Glomerular endothelial cell (primary cell): ENCODE measurements around the gene TJP2. TPM values are rescaled to one million over a fixed set of nuclear protein-coding genes. Genes with fewer than 3 reads are reported as not detected.

Source experiments
- DNase-seq: peaks from one replicate; pipeline ENCODE4 v3.0.0-alpha.2; 2011; ENCODE audit warnings: low read depth, low spot score; ENCODE audit errors: extremely low read depth
- total RNA-seq: library from RNA; depleted of rRNA; stranded (reverse); fragments of >200 nt; gene quantifications from 2 replicates; pipeline ENCODE4 v1.2.3, GENCODE V29; 2015

Gene TJP2
- 209 and 242 TPM in 2 replicates for total RNA-seq

DNA sequence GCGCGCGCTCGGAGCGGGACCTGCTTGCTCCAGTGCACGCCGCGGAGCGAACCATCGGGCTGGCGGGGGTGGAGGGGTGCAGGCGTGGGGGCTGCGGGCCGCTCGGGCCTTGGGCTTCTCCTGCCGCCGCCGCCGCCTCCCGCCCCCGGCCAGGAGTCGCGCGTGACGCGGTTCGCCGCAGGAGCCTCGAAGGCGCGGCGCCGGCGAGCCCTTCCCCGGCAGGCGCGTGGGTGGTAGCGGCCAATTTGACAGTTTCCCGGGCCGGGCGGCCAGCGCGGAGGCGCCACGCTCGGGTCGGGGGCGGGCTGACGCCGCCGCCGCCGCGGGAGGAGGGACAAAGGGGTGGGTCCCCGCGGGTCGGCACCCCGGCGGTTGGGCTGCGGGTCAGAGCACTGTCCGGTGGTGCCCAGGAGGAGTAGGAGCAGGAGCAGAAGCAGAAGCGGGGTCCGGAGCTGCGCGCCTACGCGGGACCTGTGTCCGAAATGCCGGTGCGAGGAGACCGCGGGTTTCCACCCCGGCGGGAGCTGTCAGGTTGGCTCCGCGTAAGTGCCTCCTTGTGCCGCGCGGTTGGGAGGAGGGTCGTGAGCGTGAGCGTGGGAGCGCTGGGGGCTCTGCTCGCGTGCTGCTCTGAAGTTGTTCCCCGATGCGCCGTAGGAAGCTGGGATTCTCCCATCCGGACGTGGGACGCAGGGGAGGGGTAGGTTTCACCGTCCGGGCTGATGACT lies at the start of gene TJP2:
Gene TJP2, plus strand, starts transcription at position 387 of the 725 bp plus-strand sequence. Its CDS starts 96 bp downstream, at position 483.
- no peak for DNase-seq

DNA sequence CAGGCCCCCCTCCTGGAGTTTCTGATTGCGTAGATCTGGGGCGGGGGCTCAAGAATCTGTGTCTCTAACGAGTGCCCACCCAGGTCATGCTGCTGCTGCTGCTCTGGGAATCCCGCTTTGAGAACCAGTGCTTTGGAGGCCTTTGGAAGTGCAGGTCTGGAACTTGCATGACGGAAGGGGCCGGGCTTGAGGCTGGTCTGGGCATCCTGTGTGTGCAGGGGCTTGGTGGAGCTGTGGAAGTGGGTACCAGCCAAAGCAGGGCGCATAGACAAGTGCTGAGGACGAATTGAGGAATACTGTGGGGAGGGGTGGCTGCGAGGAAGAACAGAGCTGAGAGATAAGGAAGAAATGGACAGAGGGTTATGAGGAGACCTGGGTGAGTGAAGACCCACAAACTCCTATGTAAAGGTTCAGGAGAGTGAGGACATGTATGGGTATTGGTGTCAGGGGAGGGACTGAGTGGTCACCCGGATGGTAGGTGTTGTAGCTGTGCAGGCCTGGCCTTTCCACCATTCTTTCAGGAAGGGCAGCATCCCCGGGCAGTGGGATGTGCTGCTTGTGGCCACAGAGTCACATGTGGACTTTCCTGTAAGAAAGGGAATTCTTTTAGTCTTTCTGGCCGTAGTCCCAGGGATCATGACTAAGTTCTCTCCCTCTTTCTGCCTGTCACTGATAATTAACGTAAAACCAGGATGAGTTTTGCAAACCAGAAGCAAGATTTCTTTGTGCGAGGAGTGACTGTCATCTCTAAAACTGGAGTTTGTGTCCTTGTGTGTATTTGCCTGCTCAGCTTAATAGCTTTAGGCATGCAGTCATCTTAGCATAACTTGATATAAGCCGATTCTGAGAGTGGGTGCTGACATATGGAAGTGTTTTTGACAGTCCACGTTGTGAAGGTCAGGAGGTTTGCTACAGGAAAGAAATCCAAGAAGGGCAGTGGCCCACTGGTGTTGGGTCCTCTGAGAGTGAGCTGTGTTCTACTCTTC lies 43.3 kb upstream of the TJP2 start:
- DNase-seq, result no peak

DNA sequence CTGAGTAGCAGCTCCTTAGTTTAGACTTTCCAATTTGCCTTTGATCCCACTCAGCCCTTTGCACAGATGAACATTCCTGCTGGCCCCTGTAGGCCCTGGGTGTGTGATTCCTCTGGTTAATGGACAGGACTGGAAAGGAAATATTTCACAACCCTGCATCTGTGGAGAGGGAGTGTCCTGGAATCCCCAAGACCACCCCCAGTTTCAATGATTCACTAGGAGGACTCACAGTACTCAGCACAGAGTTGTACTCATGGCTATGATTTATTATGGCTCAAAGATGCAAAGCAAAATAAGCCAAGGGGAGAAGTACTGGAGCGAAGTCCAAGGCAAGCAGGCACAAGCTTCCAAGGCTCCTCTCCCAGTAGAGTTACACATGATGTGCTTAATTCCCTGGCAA lies 42.4 kb upstream of the TJP2 start:
- no peak for DNase-seq

DNA sequence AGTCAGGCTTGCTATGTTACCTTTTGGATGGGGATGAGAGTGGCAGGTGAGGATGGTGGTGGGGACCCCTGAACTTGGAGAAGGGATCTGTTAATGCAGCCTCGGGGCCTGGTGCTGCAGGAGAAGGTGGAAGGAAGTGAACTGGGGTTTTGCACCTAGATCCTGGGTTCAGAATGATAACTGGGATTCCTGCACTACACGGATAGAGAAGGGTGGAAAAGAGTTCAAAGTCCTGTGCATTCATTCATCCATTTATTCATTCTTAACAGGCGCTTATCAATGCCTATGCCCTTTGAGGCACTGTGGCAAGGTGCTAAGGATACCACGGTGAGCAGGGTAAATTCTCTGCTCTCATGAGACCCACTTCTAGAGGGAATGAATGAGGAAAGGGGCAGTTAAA lies 41.7 kb upstream of the TJP2 start:
- no peak for DNase-seq

DNA sequence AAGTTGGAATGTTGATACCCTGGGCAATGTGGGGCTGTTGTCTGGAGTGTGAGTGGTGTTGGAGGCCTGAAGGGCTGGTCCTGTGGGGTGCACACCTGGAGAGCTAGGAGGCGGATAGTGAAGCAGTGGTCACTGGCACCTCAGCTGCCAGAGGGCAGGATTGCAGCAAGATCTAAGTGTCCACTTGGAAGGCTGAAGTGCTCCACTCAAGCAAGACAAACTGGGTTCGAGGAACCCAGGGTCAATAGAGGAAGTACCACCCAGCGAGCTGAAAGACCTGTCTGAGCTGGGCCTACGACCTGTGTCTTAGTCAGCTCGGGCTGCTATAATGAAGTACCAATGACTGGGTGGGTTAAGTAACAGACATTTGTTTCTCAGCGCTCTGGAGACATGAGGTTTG lies 39.7 kb upstream of the TJP2 start:
- DNase-seq, result no peak

DNA sequence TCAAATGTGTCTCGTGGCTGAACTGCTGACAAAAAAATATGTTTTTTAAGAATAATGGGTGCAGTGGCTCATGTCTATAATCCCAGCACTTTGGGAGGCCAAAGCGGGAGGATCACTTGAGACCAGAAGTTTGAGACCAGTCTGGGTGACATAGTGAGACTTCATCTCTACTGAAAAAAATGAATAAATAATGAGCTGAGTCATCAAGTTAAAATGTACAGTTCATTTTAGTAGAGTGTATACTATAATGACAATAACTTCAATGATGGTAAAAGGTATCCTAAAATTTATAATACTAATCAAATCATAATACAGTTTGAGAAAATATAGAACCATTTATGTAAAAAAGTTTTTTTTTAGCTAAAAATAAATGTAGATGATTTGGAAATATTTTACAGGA lies 37.9 kb upstream of the TJP2 start:
- no peak for DNase-seq

DNA sequence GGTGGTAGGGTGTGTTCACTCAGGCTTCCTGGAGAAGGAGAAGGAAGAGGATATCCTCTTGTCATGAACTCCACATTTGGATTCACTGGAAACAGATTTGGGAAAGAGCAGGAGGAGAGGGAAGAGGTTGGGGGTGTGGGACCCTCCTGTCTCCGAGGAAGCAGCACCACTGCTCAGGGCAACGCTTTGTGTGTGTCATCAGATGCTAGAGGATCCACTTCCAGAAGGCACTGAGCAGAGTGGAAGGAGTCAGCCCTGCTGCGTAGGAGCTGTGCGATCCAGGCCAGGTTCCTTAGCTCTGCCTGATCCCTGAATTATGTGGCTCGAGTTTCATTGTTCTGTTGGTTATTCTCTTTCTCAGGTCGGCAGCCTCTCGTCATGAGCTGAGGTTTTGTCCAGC lies 37.3 kb upstream of the TJP2 start:
- DNase-seq, result no peak

DNA sequence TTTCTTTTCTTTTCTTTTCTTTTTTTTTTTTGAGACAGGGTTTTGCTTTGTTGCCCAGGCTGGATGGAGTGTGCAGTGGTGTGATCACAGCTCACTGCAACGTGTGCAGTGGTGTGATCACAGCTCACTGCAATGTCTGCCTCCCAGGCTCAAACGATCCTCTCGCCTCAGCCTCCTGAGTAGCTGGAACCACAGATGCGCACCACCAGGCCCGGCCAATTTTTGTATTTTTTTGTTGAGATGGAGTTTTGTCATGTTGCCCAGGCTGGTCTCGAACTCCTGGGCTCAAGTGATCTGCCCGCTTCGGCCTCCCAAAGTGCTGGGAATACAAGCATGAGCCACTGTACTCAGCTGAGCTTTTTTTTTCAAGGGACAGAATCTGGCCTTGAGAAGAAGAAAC lies 36.8 kb upstream of the TJP2 start:
- DNase-seq, result no peak

DNA sequence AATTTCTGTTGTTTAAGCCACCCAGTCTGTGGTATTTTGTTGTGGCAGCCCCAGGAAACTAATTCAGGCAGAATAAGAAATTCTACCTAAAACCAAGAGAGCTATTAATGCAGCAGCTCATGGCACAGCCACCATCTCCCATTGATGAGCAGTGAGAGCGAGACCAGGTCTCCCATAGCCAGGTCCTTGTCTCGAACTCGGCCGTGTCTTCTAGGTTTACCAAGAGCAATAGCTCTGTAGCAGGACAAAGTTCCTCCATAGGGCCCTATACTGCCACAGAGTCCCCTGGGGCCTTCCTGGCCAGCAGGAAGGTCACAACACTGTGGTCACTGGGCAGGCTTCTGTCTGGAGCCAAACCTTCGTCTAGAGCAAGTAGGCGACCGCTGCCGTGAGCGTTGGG lies 34.5 kb upstream of the TJP2 start:
- DNase-seq, result no peak

DNA sequence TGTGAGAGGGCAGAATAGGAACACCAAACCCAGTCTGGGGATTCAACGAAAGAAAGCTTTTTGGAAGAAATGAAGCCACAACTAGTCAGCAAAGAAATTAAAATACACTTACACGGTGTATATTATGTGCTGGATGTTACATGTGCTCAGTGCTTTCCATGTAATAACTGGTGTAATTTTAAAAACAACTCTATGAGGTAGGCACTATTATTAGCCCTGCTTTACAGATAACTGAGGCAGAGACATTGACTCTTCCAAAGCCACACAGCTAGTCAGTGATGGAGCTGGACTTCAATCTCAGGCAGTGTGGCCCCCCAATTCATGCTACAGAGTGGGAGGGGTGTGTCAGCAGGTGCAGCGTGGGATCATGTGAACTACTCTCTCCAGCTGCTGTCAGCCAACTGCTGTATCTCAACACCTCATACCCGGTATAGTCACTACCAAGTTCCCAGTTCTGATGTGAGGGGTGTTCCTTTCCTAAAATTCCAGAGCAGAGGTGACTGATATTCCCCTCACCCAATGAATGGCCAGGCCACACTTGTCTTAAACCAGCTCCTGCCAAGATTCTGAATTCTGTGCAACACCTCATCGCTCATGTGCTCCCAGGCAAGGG lies 33.8 kb upstream of the TJP2 start:
- no peak for DNase-seq

DNA sequence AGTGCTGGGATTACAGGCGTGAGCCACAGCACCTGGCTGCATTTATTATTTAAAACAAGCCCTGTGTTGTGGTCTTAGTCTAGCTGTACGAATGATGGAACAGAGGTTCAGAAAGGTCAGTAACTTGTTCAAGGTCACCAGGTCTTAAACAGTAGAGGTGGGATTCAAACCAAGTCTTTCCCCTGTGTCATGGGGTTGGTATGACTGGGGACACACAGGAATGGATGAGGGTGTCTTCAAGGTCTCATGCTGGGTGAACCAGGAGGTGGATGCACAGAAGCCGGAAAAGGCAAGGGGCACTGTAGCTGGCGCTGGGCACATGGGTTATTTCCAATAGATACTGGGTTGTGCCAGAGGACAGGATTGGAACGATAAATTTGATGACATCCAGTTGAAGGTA lies 32.2 kb upstream of the TJP2 start:
- no peak for DNase-seq

DNA sequence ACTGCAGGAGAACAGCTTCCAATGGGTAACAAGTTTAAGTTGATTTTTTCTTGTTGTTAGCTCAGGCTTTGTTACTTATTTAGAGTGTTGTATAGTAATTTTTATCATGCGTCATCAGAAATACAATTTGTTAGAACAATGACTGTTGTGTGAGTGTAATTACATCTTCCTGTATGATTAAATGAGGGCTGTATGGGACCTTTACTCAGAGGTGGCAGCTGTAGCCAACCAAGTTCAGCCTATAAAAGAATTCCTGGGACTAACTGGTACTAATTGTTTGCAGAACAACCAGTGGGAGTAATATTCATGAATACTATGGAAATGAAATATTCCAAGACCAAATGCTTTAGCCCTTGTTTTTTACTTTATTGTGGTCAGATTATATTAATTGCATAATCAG lies 30.8 kb upstream of the TJP2 start:
- no peak for DNase-seq

DNA sequence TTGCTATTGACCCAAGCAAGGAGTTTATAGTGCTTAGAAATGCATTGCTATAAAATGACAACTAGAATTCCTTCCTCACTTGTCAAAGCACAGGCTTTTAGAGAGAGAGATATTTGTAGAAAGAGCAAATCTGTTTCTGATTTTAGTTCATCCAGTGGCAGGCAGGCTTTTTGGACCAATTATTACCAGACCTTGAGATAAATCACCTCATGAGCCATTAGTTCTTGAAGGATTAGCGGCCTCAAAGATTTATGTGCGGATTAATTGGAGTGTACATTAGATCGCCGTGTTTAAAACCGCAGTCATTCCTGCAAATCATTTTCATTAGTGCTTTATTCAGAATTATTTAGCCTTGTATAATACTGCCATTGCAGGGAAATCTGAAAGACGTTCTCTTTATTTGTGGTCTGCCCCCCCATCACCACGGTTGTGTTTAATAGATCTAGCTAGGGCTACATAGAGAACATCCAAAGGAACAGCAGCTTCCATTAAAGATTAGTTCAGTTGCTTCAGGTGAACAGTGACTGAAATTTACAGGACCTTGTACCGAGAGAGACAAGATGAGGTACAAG lies 28.8 kb upstream of the TJP2 start:
- no peak for DNase-seq

DNA sequence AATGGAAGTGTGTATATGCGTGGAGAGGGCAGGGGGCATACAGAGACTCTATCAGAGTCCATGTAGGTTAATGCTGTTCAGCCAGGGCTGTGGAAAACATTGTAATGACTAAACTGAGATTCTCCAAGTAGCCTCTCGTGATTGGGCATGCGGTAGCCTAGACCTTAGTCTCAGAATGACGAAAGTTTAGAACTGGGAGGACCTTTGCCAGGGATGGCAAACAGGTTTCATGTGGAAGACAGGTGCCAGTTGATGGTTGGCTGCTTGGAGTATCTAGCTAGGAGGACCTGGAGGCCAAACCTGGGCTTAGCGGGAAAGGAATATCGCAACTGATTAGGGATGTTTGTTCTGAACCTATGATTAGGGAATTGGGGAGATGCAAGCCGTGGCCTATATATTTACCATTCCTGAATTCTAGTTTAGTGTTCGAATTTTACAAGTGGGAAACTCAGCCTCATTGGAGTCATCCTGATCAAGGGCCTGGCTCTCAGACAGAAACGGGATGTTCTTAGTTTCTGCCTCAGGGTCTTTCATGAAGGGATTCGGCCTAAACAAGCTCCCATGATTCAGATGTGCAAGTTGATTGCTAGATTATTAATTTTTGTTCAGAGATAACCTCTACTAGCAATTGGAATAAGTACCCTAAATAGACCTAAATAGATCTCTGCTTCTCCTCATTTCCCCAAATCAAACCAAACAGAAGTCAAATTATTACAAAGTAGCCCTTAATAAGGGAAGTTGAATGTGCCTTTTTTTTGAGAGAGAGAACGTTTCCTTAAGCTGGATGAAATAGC lies 26.8 kb upstream of the TJP2 start:
- DNase-seq, result no peak

DNA sequence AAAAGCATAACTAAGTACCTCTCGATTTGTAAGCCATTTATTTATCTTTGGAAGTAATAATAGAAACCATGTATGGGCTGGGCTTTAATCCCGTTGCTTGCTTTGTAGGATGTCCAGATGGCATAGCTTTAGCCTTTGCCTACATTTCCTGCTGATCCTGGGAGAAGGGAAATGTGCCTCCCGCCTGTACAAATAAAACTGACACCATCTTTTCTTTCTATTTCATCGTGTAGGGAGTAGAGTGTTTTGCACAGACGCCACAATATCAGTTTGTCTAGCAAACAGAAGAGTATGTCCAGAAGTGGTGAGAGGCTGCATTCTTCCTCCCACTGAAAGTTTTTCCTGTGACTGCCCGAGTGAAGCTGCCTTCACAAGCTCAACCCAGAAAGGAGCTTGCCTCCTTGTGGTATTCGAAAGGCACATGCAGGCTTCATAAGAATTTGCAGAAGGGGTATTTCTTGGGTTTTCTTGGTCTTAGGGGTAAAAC lies 24.7 kb upstream of the TJP2 start:
- DNase-seq, result peak; percentile 63

DNA sequence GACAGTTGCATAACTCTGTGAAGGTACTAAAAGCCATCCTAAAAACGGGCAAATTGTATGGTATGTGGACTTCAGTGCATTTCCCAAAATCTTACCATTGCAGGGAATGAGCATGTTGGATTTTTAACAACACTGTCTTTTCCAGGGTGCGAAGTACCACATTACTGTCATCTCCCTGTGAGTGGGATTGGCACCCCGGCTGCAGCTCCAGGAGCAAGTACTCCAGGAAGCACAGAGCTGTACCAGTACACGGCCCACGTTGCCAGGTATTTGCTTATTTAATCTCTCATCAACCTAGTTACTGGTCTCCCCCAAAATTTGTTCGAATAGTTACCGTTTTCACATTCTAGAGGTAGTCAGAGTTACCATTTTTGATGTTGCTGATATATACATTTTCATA lies 22.6 kb upstream of the TJP2 start:
- no peak for DNase-seq

DNA sequence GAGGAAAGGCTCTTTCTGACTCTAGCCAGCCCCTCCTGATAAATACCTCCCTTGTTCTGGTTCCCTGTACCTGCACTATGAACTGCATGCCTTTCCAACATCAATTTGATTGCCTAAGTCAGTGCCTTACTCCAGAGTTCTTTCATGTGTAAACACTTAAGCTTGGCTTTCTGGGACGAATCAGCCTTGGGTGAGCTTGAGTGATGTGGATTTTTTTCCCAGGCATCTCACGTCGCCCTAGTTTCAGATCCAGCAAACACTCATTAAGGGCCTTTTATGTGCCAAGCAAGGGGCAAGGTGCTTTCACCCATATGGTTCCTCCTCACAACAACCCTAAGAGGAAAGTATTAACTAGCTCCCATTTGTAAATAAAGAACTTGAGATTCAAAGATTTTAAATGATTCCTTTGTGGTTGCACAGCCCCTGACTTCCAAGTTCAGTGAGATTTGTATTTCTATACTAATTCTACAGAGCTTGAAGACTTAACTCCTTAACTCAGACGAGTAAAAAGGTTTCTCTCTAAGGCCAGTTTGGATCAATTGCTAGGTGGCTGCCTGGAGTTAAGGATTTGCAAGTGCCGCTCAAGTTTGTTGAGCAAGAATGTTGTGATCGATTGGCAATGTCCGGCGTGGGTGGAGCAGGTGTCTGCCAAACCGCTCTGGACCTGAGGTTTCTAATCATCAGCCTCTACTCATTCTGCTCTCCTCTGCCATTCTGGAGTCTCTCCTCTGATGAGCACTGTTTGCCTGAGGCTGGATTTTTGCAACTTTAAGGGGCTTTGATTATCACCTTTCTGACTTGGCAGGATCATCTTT lies 20.2 kb upstream of the TJP2 start:
- no peak for DNase-seq

DNA sequence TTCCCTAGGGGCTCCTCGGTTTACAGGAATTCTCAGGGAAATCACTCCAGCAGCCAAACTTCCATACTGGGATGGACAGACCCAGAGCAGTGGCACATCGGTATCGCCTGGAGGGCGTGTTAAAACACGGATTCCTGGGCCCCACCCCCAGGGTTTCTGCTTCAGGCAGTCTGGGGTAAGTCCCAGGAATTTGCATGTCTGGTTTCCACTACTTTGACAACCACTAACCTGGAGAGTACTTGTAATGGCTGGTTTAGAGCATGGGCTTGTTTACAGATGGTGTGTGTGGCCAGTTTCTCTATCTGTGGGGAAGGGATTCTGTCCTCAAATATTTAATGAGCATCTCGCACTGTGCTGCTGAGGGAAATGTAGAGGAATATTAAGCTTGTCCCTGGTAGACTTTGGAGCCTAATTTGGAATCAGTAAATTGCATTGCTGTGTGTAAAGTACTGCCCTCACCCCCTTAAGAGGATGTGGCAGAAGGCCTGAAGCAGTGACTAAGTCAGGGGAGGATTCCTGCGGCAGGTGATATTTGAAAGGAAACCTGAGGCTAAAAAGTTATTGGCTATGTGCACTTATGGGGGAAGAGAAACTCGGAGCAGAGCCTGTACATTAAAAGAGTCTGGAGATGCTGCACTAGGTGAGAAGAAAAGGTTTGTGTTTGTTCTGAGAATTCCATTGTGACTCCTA lies 18.6 kb upstream of the TJP2 start:
- DNase-seq, result no peak
